HG03575 (cell line): ENCODE data around the gene SLC16A12.

ENCODE experiments used
- ATAC-seq: cut with Tn5 transposase; IDR thresholded peaks from one replicate; pipeline ENCODE4 v1.9.1; 2021; ENCODE audit not compliant: unreplicated experiment, insufficient number of reproducible peaks, low FRiP score; ENCODE audit errors: extremely low read depth

The SLC16A12 gene, protein sequence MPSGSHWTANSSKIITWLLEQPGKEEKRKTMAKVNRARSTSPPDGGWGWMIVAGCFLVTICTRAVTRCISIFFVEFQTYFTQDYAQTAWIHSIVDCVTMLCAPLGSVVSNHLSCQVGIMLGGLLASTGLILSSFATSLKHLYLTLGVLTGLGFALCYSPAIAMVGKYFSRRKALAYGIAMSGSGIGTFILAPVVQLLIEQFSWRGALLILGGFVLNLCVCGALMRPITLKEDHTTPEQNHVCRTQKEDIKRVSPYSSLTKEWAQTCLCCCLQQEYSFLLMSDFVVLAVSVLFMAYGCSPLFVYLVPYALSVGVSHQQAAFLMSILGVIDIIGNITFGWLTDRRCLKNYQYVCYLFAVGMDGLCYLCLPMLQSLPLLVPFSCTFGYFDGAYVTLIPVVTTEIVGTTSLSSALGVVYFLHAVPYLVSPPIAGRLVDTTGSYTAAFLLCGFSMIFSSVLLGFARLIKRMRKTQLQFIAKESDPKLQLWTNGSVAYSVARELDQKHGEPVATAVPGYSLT

DNA sequence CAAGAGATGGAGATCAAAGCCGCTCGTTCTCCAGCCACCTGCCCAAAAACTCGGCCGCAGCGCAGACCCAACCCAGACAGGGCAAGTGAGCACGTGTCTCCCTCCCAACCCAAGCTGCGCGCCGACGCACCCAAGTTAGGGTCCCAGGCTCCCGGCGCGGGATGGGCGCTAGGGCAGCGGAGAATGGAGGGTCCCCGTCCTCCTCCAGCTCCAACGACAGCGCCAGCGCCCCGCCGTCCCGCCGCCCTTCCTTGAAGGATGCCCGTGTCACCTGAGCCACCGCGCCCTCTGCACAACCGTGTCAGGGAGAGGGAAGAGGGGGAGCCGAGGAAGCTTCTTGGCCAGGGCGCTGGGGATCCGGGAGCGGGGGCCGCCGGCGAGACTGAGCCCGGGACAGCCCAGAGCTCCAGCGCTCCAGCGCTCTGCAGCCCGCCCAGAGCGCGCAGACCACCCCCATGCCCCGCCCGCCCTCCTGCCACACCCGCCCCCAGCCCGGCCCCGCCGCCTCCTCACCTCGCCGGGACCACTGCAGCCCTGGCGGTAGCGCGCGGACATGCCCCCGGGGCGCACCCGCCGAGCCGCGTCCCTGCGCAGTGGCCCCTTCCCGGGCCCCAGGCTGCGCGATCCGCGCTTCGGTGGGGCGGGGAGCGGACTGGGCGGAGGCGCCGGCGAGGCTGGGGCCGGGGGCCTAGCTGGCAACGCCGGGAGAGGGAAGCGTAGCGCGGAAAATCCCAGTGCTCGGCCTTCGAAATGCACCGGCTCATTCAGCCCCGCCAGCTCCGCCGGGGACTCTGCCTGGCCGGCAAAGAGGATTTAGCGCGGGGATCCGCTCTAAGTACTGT lies at the start of gene SLC16A12:
Gene SLC16A12, minus strand, starts transcription at position 424 of the 842 bp plus-strand sequence. CDS start 73,016 bp downstream, outside the sequence.
- ATAC-seq = no peak

DNA sequence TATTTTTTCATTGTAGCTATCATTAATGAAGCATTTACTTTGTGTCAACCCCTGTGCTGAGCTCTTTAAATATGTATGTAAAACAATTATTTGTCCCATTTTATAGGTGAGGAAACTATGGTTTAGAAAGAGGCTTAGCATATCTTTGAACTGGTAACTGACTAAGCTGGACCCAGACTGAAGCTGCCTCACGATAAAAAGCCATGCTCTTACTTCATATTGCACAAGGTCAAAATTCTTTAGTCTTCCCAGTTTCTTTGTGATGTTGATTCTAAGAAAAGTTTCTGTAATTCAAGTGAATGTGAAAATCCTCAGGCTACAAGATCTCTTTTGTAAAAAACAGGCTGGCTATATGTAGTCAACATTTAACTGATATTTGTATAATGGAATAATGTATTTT lies 46.6 kb upstream of the SLC16A12 start:
- no peak for ATAC-seq

DNA sequence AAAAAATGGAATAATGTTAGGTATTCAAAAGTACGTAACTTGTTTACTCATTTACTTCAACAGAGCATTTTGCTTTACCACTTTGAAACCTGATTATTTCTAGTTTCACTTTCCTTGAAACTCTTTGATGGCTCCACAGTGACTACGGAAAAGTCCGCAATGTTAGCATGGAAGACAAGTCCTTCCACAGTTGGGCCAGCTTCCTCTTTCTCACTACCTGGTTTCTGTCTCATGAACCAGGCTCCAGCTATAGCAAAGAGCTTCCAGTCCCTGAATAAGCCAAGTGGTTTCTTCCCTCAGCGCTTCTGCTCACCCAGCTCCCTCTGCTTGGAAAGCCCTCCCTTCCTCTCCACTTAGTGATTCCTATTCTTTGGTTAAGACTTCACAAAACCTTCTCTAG lies 44.8 kb upstream of the SLC16A12 start:
- no peak for ATAC-seq

DNA sequence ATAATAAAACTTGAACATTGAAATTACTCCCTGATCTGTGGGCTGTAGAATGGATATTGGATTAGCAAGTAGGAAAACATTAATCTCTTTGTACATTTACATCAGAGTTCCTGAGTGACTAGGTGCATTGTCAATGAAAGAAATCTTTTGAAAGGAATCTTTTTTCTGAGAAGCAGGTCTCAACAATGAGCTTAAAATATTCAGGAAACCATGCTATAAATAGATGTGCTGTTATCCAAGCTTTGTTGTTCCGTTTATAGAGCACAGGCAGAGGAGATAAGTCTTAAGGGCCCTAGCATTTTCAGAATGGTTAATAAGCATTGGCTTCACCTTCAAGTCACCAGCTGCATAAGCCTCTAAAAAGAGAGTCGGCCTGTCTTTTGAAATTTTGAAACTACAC lies 41.3 kb upstream of the SLC16A12 start:
- no peak for ATAC-seq

DNA sequence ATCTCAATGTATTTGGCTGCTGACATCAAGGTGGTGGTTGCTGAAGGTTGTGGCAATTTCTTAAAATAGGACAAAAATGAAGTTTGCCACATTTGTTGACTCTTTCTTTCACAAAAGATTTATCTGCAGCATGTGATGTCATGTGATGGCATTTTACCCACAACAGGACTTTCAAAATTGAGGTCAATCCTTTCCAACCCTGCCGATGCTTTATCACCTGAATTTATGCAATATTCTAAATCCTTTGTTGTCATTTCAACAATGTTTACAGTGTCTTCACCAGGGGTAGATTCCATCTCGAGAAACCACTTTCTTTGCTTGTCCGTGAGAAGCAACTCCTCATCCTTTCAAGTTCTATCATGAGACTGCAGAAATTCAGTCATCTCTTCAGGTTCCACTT lies 40.6 kb upstream of the SLC16A12 start:
- ATAC-seq = no peak

DNA sequence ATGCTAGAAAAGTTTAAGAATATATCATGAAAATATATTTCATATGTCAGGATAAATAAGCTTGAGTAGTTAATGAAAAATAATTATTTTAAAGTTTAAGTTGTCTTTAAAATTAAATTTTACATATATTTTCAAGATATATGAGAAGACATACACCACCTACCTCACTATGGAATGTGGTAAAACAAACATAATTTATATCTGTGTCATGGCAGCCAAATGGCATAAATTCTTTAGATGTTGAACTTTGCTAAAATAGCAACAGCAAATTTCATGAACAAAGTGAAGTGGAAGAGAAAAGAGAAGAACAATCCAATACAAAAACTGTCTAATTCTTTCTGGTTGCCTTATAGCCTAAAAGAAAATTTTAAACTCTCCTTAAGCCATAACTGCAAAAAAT lies 39.6 kb upstream of the SLC16A12 start:
- no peak for ATAC-seq

DNA sequence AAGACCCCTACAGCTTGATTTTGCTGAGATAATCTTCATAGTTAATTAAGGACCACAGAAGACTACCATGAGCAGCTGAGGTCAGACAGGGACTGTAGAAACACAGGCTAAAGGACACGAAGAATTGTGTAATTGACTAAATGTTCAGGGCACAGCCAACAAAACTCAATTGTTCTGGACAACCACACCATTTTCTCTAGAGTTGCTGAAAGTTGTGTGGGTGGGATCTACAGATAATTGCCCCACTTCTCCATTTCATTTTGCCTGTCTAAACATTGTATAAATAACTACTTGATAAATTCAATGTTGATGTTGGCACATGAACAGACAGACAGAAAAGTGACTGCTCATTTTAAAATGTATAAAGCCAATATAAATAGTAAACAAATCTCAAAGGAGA lies 39.0 kb upstream of the SLC16A12 start:
- no peak for ATAC-seq

DNA sequence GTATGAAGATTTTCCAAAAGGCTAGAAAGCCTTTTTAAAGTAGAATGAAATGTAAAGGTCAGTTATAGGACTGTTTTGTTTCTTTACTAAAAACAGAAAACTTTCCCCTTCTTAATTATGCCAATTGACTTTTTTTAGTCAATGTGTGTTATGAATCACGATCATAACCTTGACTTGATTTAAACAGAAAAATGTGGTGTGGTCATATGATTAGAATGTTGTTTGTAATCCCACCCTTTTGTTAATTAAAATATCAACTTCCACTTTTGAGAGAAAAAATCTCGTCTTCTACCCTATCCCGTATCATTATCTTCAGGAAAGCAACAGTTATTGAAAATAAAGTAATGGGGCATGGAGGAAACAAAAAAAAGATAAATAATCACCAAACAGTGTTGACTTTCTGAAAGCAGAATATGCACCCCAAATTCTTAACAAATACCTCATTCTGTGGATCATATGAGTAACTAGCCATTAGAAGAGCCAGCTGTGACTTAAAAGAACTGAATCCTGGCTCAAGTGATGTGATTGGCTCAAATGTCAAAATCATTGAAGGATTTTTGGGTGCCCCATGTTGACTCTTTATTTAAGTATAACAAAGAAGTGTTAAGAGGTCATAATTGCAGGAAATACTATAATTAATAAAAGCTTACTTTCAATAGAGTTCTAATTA lies 32.3 kb upstream of the SLC16A12 start:
- ATAC-seq = no peak

DNA sequence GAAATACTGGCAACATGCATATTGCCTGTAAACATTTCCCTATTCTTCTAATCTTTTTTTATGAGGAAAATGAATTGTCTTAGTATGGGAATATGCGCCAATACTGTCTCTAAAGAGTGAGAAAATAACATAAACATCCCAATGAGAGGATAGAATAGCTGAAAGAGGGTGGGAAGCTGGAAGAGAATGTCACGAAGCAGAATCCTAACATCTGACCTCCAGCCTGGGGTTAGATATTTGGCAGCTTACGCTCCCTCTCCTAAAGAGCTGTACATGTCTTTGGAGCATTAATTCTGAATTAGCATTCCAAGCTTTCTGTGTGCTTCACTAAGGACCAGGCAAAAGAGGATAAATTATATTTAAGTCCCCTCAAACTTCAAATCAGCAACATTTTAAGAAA lies 31.6 kb upstream of the SLC16A12 start:
- ATAC-seq = no peak

DNA sequence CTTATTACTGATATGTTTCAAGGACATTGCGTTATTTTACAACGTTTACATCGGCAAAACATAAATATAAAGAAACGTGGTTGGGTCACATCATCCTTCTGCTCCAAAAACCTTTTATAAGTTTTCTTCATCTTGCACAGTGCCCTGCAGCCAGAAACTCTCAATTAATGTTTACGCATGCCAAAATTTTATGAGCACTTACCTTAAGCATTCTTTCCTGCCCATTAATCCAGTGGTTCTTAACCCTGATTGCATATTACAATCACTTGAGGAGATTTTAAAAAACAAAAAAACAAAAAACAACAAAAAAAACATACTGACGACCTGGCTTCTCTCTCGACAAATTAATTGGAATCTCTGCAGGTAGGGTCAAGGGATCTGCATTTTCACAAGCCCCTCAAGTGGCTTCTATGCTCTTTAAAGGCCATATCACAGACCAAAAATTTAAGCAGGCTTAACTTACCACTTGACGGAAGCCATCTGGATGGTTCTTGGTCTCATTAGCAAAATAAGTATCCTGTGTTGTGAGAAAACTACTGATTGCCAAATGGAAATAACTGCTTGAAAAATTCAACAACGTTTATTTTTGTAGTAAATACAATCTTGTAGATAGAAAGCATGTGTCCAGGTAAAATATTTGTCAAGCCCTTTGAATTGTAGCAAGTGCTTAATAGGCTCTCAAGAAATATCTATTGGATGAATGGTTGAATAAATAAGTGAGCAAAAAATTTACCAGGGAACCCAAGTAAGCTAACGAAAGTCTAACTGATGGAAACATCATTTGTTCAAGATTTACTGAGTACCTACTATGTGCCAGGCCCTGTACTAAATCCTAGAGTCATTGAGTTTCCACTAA lies 30.9 kb upstream of the SLC16A12 start:
- ATAC-seq = no peak

DNA sequence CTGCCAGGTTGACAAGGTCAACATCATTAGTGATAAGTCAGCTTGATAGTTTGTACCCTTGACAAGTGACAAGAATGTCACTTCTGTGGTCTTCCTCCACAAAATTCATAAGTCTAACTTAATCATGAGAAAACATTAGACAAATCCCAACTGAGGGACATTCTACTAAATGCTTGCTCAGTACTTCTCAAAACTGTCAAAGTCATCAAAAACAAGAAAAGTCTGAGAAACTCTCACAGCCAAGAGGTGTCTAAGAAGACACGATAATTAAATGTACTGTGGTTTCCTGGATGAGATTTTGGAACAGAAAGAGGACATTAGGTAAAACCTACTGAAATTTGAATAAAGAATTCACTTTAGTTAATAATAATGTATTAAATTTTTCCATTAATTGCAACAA lies 29.8 kb upstream of the SLC16A12 start:
- no peak for ATAC-seq

DNA sequence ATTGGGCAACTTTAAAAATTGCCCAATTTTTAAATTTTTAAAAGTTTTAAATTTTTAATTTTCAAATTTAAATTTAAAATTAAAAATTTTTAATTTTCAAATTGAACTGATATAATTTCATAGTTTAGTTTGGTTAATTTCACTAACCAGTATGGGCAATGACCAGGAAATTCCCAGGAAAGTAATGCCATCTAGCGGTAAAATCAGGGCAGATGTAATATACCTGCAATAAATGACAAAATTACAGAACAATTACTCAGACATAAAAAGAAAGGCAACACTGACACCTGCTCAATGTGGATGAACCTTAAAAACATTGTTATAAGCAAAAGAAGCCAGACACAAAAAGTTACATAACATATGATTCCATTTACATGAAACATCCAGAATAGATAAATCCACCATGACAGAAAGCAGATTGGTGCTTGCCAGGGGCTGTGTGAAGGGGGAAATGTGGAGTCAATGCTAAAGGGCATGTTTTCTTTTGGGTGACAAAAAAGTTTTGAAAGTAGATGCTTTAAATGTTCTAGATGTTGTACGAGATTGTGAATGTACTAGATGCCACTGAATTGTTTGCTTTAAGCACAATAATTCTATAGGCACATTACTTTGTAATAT lies 28.6 kb upstream of the SLC16A12 start:
- no peak for ATAC-seq

DNA sequence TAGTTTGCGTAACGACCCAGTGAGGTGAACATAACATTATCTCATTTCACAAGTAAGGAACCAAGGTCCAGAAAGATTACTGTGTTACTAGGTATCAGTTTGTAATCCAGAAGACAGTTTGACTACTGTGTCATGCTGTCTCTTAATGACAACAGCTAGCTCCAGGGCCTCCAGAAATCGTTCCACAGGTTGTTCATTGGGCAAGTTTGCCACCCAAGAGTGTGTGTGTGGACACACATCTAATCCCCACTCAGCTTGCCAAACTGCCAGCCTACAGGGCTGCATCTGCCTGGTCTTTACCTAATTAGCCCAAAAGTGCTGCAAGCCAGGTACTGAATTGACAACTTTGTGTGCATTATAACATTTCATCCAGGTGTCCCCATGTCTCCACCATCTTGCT lies 27.9 kb upstream of the SLC16A12 start:
- no peak for ATAC-seq

DNA sequence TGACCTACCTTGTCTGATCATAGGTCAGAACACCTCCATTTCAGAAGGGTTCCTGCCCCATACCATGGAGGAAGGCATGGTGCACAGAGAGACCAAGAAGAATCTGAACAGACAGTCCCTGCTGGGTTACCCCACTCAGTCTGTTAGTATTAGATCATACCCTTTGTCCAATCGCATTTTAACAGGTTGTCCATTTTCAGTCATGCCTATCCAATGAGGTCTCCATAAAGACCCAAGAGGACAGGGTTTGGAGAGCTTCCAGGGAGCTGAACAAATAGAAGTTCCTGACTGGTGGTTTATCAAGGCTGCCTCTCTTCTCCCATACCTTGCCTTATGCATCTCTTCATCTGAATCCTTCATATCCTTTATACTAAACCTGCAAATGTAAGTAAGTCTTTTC lies 21.2 kb upstream of the SLC16A12 start:
- ATAC-seq = no peak

DNA sequence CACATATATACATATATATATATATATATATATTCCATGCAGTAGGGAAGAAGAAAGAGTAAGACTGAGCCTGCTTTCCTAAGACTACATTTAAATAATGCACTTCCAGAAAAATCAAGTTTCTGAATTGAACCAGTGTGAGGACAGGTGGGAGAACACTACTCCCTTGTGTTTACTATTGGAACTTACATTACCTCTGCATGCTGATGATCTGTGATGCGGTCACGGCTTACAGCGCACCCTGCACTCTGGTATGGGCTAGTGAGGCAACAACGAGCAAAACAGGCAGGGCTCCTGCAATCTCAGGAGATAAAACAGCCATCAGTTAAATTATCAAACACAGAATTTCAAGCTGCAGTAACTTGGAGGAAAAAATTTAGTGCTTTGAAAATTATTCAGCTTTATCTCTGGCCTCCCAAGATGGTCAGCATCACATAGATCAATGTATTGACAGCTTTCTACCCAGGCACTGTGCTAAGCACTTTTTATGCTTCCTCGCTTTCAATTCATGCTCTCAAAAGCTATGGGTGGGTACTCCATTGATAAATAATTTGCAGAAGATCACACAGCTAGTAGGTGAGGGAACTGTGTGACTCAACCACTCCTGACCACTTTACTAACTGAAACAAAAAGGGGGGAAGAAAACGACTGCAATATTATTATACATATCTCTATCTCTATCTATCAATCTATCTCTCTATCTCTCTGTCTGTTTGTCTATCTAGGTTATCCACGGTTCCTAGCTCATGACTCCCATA lies 20.5 kb upstream of the SLC16A12 start:
- ATAC-seq = no peak

DNA sequence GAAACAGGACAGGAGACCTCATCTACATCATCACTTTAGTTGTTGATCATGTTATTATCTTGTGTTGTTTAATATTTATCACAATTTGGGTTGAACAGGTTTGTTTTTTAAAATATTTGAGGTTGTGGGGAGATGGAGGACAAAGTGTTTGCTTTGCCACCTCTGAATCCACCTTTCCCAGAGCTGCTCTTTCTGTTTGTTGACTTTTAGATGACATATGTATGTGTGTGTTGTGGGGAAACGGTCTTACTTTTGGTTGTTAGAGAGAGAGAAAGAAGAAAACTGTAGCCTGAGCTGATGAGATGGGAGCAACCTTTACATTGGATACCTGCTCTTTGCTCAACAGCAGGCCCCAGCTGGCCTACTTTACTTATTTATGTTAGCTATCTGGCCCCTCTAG lies 19.0 kb upstream of the SLC16A12 start:
- ATAC-seq = no peak

DNA sequence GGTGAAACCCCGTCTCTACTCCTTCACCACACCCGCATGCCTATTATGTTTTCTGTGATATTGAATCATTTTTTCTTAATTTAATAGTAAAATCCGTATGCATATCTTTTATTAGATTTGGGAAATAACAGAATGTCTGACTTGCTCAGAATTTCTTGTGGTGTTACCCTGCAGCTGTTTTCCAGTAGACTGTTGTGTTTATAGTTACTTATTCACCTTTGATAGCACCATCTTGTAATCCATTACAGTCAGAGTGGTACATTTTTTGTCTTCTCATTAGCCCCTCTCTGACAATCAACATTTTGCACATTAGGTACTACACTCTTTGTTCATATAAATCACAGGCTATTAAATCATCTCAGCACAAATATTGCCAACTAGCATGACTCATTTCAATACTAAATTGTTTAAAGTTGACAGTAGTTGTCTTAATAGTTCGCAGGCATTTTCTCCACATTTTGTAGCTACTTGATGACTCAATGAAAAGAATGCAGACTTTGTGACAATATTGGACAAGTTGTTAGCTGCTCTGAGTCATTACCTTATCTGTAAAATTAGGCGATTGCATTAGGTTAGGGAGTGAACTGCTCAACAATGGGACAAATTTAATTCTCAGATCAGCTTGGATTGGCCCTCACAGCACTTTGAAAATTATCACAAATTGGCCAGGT lies 17.8 kb upstream of the SLC16A12 start:
- ATAC-seq = no peak
